Motor neuron (in vitro differentiated cells): ENCODE results near the gene SPATS2L. TPM values are rescaled to one million over a fixed set of nuclear protein-coding genes. Genes with fewer than 3 reads are reported as not detected.

Source experiments
- ATAC-seq, 8 experiments: fragments of 200-7000 bp; cut with Tn5 transposase; replicated peaks in 6 of 8; 2 replicates each; pipeline ENCODE4 v1.8.0; 2021; ENCODE audit warnings: mild to moderate bottlenecking in 8 of 8, moderate library complexity in 8 of 8
- H3K27ac ChIP-seq, 2 donors: fragments of 250-450 bp; sonication (Bioruptor Pico); 2 replicates each; pipeline ENCODE4 v1.9.0; 2021; ENCODE audit warnings: antibody characterized with exemption in 2 of 2, mild to moderate bottlenecking in 2 of 2, moderate library complexity in 1 of 2
- H3K4me1 ChIP-seq, 2 donors: fragments of 250-450 bp; sonication (Bioruptor Pico); replicated peaks in 1 of 2; 2 replicates each; pipeline ENCODE4 v1.6.1; 2021; ENCODE audit warnings: antibody characterized with exemption in 2 of 2, mild to moderate bottlenecking in 2 of 2, moderate library complexity in 1 of 2
- H3K4me3 ChIP-seq, 5 donors: fragments of 250-450 bp; sonication (Bioruptor Pico); 2 replicates each; pipeline ENCODE4 v1.9.0; 2021; ENCODE audit warnings: antibody characterized with exemption in 5 of 5, mild to moderate bottlenecking in 5 of 5, moderate library complexity in 4 of 5
- WGBS, 10 experiments: fragments of 450-650 bp; shearing (Covaris generic); methylation state at CpG; one replicate each; pipeline ENCODE4 v1.0.0; 2022; 5-methylcytosine and 5-hydroxymethylcytosine counted together
- in situ Hi-C, 9 experiments: fragments of 400-800 bp; cut with MboI; loops; one replicate each; pipeline ENCODE4 v1.15.0; 2021; ENCODE audit warnings: low sequenced_read_pairs in 9 of 9, low pct_unique_long_range_greater_than_20kb in 2 of 9; ENCODE audit not compliant: unreplicated experiment in 9 of 9
- total RNA-seq, 8 experiments: library from RNA; unstranded; fragments of 300-600 nt; gene quantifications; 2 replicates each; pipeline versions ENCODE4 v1.2.3 to v1.2.4, GENCODE V29; 2022

The SPATS2L gene
- total RNA-seq, 8 experiments from 2014 or later, result 8.4 to 143 (median 21.9) TPM

DNA sequence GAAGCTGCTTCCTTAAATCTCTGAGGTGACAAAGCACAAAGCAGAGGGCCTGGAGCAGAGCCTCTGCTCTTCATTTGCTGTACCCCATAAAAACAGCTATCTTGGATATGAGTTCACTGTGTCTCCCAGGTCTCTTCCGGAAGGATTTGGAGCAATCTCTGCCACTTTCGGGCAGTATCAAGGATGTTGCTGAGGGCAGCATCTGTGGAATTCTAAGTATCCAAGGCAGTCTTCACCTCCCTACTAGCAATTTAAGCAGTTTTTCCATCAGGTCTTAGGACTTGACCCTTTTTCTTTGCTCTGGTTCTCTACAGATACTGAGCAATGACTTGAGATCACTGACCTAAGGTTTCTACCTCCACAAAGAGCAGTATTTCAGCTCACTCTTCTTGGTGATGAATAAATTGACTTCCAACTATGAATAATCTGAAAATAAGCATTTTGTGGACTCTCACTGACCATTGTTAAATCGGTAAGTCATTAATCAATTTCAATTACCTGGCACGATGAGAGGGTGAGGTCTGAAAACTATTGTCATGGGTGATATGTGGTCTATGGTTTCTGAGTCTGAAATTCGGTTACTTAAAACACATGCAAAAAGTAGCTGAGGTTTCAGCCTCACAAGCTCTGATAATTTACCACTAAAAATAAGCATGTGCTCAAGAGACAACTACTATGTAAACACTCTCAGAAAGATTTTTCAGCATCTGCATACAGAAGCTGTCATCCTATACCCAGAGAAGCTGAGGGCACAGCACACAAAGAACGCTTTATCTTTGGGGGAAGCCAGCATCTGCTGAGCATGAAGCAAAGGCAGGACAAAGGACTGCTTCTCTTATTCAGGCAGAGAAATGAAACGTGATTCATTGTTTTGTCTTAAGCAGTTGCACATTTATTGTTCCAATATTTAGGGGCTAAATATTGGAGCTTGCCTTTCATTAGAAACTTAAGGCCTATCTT, 32.1 kb upstream of the SPATS2L start:
- WGBS, 10 experiments, result 20 to 69% (median 40%) methylated on average over 1 to 7 of the region's 7 CpGs; no CpG with 5 or more reads in 1 of the 10 experiments
- in situ Hi-C loops, result loop anchor here in 3 of 9 experiments (25.0 kb wide), 1 partner anchor 287 kb away; no protein-coding TSS in a partner anchor
- Histone ChIP-seq H3K4me1 (peaks cover 13 to 19% of the 10 kb centered on the region in 2 donors), H3K27ac (no peak overlapping the region), H3K4me3 (no peak overlapping the region)
- peak in 6 of 8 experiments; percentile 59 to 76 (median 70) for ATAC-seq

DNA sequence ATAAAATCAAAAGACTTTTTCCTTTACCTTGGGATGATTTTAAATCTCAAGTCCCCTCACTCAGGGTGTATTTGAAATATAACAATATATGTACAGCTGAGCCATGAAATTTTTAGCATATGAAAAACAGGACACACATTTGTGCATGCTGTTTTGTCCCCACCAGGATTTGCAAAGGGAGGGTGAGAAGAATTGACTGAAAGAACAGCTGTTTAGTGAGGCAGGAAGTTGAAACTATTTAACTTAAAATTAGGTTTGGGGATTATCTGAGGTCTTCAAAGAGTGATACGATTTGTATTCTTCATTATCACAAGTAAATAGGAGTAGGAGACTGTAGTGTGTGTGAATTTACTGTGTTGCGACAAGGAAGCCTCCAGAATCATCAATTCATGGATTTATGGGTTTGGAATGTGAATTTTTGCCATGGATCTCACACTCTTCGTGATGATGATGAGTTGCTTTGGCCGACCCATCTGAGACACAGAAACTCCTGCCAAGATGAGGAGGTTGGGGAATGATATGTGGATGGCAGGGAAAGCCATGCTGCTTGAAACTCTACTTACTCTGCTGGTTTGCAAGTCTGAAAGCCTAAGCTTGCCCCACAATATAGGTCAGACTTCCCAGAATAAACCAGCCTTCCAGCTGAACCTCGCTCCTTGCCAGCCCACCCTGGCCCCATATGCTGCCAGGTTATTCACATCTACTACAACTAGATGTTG, 31.0 kb upstream of the SPATS2L start:
- Histone ChIP-seq H3K4me1 (peaks cover 13 to 19% of the 10 kb centered on the region in 2 donors), H3K4me3 (no peak overlapping the region), H3K27ac (no peak overlapping the region)
- no peak for ATAC-seq
- 40 to 92% (median 67%) methylated on average over 2 to 5 of the region's 5 CpGs; no CpG with 5 or more reads in 1 of the 10 experiments for WGBS, 10 experiments
- in situ Hi-C loops, result loop anchor here in 3 of 9 experiments (25.0 kb wide), 1 partner anchor 288 kb away; no protein-coding TSS in a partner anchor

DNA sequence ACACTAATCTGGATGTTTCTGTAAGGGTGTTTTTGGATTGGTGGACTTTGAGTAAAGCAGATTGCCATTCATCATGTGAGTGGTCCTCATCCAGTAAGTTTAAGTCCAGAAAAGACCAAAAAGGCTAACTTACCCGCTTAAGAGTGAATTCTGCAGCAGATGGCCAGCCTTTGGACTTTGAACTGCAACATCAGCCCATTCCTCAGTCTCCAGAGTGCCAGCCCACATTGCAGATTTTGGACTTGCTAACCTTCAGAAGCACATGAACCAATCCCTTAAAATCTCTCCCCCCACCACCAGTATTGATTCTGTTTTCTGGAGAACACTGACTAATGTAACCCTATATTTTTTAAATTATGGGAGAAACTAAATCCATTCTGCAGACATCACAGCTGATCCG, 30.0 kb upstream of the SPATS2L start:
- Histone ChIP-seq H3K4me1 (peaks cover 13 to 19% of the 10 kb centered on the region in 2 donors), H3K4me3 (no peak overlapping the region), H3K27ac (no peak overlapping the region)
- in situ Hi-C loops, result loop anchor here in 3 of 9 experiments (25.0 kb wide), 1 partner anchor 289 kb away; no protein-coding TSS in a partner anchor
- WGBS, 10 experiments, result 50 to 100% (median 90%) methylated on average over 1 to 2 of the region's 2 CpGs; no CpG with 5 or more reads in 1 of the 10 experiments
- no peak for ATAC-seq

GRCh38 chr2:200278694-200279316, 27.7 kb upstream of the SPATS2L start:
- ATAC-seq, result no peak
- in situ Hi-C loops, result loop anchor here in 3 of 9 experiments (25.0 kb wide), 1 partner anchor 292 kb away; no protein-coding TSS in a partner anchor
- no peak overlapping the region for H3K27ac ChIP-seq
- WGBS, 10 experiments, result 49 to 100% (median 95%) methylated on average over 1 to 4 of the region's 6 CpGs; no CpG with 5 or more reads in 2 of the 10 experiments
- no peak overlapping the region for H3K4me3 ChIP-seq
- H3K4me1 ChIP-seq, result peaks cover 13 to 19% of the 10 kb centered on the region in 2 donors

DNA sequence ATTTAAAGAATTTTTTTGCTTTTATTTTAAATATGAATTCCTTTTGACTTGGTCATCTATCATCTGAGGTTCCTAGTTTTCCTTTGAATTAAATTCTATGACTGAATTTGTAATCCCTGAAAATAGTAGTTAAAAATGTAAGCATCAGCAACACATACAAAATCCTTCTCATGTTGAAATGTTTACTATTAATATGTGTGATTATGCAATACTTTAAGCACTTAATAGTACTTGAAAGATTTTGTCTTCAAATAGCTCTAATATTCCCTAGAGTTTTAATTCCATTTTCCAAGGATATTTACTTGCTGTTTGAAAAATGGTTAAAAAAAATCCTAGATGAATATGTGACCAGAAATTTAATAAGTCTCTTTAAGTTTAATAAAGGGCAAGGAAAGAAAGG, 26.6 kb upstream of the SPATS2L start:
- in situ Hi-C loops, result loop anchor here in 3 of 9 experiments (25.0 kb wide), 1 partner anchor 293 kb away; no protein-coding TSS in a partner anchor
- Histone ChIP-seq H3K27ac (no peak overlapping the region), H3K4me3 (no peak overlapping the region), H3K4me1 (peaks cover 4 to 10% of the 10 kb centered on the region in 2 donors)
- no peak for ATAC-seq

GRCh38 chr2:200286578-200286977, 19.9 kb upstream of the SPATS2L start:
- no peak overlapping the region for H3K4me3 ChIP-seq
- H3K27ac ChIP-seq, result no peak overlapping the region
- in situ Hi-C loops, result loop anchor here in 3 of 9 experiments (25.0 kb wide), 1 partner anchor 299 kb away; no protein-coding TSS in a partner anchor
- H3K4me1 ChIP-seq, result no peaks in the 10 kb centered on the region
- no peak for ATAC-seq
- 30 to 100% (median 78%) methylated on average over 1 of the region's 1 CpG; no CpG with 5 or more reads in 1 of the 10 experiments for WGBS, 10 experiments

DNA sequence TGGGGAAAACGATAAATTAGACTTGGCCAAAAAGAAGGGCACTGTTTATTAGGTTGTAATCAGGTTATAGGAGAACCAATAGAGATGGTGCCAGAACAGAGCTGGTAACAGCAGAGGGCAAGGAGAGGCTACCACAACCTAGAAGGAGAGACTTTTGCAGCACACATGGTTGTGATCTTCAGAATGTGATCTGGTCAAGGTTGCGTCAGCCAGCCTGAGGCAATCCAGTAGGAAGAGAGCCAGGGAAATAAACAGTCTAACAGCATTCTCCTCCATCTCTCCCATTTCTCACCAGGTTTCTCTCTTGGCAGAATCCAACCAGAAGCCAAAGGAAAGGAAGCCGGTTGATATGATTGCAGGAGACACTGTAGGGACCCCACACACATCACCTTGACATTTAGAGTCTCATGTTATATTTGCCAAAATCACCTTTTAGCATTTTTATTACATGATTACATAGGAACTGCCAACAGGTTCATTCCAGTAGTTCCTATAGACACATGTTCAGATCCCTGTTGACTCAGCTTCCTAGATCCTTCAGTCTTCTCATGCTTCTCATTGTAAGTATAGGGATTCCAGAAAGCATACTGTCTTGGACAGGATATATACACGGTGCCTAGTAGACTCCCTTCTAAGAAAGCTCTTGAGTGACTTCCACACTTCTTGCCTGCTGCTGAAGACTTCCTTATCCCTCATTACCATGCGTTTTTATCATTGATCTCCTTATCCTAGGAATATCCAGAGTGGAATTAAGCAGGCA, 17.6 kb upstream of the SPATS2L start:
- Histone ChIP-seq H3K4me1 (no peaks in the 10 kb centered on the region), H3K4me3 (no peak overlapping the region), H3K27ac (no peak overlapping the region)
- in situ Hi-C loops, result loop anchor here in 3 of 9 experiments (25.0 kb wide), 1 partner anchor 302 kb away; no protein-coding TSS in a partner anchor
- 22 to 100% (median 63%) methylated on average over 1 to 5 of the region's 5 CpGs; no CpG with 5 or more reads in 2 of the 10 experiments for WGBS, 10 experiments
- peak in 3 of 8 experiments; percentile 64 to 97 (median 97) for ATAC-seq

DNA sequence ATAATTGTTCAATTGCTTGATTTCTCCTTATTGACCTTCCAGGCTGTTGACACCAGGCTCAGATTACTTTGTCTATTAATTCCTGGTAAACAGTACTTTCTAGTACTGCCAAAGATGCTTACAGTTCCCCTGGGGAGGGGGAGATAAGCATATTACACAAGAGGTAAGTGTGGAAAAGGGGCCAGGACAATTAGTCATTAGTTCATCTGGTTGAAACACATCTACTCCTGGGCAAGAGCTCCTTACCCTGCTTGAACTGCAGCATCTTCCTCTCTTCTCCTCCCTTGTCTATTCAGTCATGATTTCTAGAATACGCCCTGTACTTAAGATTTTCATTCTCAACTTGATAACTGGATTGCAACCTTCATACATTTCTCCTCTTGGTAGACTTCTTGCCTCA, 10.4 kb upstream of the SPATS2L start:
- 60 to 100% (median 87%) methylated on average over 1 of the region's 1 CpG; no CpG with 5 or more reads in 2 of the 10 experiments for WGBS, 10 experiments
- in situ Hi-C loops, result loop anchor here in 3 of 9 experiments (25.0 kb wide), 1 partner anchor 309 kb away; no protein-coding TSS in a partner anchor
- H3K4me3 ChIP-seq, result no peak overlapping the region

GRCh38 chr2:200297100-200297499, 9.4 kb upstream of the SPATS2L start:
- in situ Hi-C loops, result loop anchor here in 3 of 9 experiments (25.0 kb wide), 1 partner anchor 310 kb away; no protein-coding TSS in a partner anchor
- no peak for ATAC-seq
- Histone ChIP-seq H3K4me3 (no peak overlapping the region), H3K27ac (no peak overlapping the region), H3K4me1 (no peaks in the 10 kb centered on the region)
- 33 to 100% (median 91%) methylated on average over 2 to 5 of the region's 5 CpGs; no CpG with 5 or more reads in 1 of the 10 experiments for WGBS, 10 experiments

More for the DNA sequence above, 10.4 kb upstream of the SPATS2L start:
- H3K27ac ChIP-seq, result no peak overlapping the region
- ATAC-seq, result no peak
- no peaks in the 10 kb centered on the region for H3K4me1 ChIP-seq

- peak in 1 of 8 experiments; percentile 28 for ATAC-seq
- WGBS, 10 experiments, result 48 to 100% (median 82%) methylated on average over 1 to 5 of the region's 5 CpGs
- H3K4me3 ChIP-seq, result no peak overlapping the region
- no peak overlapping the region for H3K27ac ChIP-seq
- in situ Hi-C loops, result loop anchor here in 3 of 9 experiments (25.0 kb wide), 1 partner anchor 311 kb away; no protein-coding TSS in a partner anchor
- no peaks in the 10 kb centered on the region for H3K4me1 ChIP-seq
These were observed 8.5 kb upstream of the SPATS2L start for GRCh38 chr2:200297989-200298388.

DNA sequence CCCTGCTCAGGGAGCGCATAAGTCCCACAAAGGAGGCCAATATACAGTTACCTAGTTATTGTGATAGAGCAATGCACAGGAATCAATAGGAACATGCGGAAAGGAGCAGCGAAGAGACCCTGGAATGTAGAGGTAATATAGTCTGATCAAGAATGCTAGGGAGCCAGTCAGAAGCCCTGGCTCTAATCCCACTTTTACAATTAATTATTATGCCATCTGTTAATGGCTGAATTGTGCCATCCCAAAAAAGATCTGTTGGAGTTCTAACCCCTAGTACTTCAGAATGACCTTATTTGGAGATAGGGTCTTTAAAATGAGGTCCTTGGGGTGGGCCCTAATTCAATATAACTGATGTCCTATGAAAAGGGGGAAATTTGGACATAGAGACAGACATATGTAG, 7.7 kb upstream of the SPATS2L start:
- H3K27ac ChIP-seq, result no peak overlapping the region
- no peaks in the 10 kb centered on the region for H3K4me1 ChIP-seq
- in situ Hi-C loops, result loop anchor here in 3 of 9 experiments (25.0 kb wide), 1 partner anchor 312 kb away; no protein-coding TSS in a partner anchor
- H3K4me3 ChIP-seq, result no peak overlapping the region
- no peak for ATAC-seq
- 87 to 100% (median 91%) methylated on average over 1 to 3 of the region's 3 CpGs; no CpG with 5 or more reads in 2 of the 10 experiments for WGBS, 10 experiments
